Calu3 (cell line): ENCODE data around the gene HIPK1. TPM values are rescaled to one million over a fixed set of nuclear protein-coding genes. Genes with fewer than 3 reads are reported as not detected.

Source experiments
- BruUV-seq: library from RNA; stranded (reverse); fragments of 400-500 nt; replicated peaks from 2 replicates; lab custom pipeline; 2021; lab: Mats Ljungman, UMichigan
- CTCF ChIA-PET: fragments of 300-600 bp; sonication (Branson Sonifier 250); formaldehyde crosslinking; loops from one replicate; lab custom pipeline; 2022; ENCODE audit warnings: antibody characterized with exemption; lab: Charles Lee
- DNase-seq: peaks from one replicate; pipeline ENCODE4 v3.0.0; 2022
- H3K27ac Mint-ChIP-seq: one replicate; pipeline ENCODE4 v1.8.0; 2022; ENCODE audit warnings: mixed read lengths; ENCODE audit not compliant: unreplicated experiment
- H3K27me3 Mint-ChIP-seq: one replicate; pipeline ENCODE4 v1.8.0; 2022; ENCODE audit warnings: mixed read lengths; ENCODE audit not compliant: unreplicated experiment
- H3K36me3 Mint-ChIP-seq: one replicate; pipeline ENCODE4 v1.8.0; 2022; ENCODE audit warnings: mild to moderate bottlenecking, moderate library complexity, mixed read lengths; ENCODE audit not compliant: insufficient read depth, unreplicated experiment
- H3K4me1 Mint-ChIP-seq: one replicate; pipeline ENCODE4 v1.8.0; 2022; ENCODE audit warnings: mild to moderate bottlenecking, low read depth, mixed read lengths; ENCODE audit not compliant: unreplicated experiment
- H3K4me3 Mint-ChIP-seq: one replicate; pipeline ENCODE4 v1.8.0; 2022; ENCODE audit warnings: mild to moderate bottlenecking, low read depth, moderate library complexity, mixed read lengths; ENCODE audit not compliant: unreplicated experiment
- H3K9me3 Mint-ChIP-seq: one replicate; pipeline ENCODE4 v1.8.0; 2022; ENCODE audit warnings: low read depth, mixed read lengths; ENCODE audit not compliant: unreplicated experiment
- intact Hi-C: fragments of 100-400 bp; cut with micrococcal nuclease; formaldehyde crosslinking; loops from one replicate; pipeline ENCODE4 v1.10.0; 2022; ENCODE audit not compliant: unreplicated experiment
- total RNA-seq: library from RNA; stranded (reverse); gene quantifications from 2 replicates; pipeline ENCODE4 v1.2.3, GENCODE V29; 2022
- TF ChIP-seq, protein P1 (sequence below): fragments of 200-600 bp; IDR thresholded peaks from one replicate; pipeline ENCODE4 v1.8.0; 2022; ENCODE audit warnings: antibody characterized with exemption; ENCODE audit not compliant: unreplicated experiment

The HIPK1 gene
- total RNA-seq, 1 experiment from 2014 or later = 42.7 TPM

DNA sequence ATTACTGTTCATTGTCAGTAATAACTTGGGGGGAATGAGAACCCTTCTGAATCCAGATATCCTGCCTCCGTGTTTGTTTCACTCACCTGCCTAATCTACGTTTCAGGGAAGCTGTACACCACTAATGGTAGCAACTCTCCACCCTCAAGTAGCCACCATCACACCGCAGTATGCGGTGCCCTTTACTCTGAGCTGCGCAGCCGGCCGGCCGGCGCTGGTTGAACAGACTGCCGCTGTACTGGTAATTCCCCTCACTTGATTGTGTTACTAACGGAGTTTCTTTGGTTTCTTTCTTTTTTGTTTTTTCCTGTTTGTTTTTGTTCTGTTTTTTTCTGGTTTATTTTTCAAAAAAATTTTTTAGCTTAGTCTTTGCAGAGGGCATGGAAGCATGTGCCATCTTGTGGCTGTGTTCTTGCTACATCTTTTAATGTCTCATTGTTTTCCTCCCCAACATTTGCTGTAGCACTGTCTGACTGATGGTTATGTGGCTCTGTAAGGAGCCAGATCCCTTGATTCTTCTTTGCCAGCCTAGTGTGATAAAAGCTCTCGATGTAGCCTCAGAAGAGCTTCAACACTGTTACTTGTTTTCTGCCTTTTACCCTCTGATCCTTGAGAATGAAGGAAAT lies 34.3 kb downstream of the HIPK1 start:
- Mint-ChIP-seq H3K36me3 (peaks cover 19% of the 10 kb centered on the region), H3K9me3 (no peaks in the 10 kb centered on the region)
- intact Hi-C loops = no loop called here

DNA sequence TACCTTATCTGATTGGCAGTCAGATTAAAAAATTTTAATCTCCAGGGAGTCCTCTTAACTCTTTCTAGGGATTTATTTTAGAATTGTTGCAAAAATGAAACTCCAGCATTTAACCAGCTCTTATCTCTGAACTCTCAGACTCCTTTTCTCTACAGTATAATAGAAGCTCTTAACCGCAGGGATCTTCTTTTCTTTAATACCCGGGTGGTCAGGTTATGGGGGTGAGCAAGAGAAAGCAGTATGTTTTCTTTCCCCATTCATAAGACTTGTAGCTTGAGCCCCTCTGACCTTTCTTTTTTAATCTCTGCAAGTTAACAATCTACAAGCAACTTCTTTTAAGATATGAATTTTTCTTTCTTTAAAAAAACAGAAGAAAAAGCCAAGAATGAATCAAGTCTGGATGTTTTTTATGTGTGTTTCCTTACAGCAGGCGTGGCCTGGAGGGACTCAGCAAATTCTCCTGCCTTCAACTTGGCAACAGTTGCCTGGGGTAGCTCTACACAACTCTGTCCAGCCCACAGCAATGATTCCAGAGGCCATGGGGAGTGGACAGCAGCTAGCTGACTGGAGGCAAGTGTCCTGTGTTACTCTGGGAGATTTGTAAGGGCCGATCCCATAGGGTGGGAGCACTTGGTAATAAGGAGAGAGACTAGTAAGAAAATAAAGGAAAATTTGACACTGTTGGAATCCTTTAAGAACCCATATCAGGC lies 36.7 kb downstream of the HIPK1 start:
- TF ChIP-seq, protein P1, sequence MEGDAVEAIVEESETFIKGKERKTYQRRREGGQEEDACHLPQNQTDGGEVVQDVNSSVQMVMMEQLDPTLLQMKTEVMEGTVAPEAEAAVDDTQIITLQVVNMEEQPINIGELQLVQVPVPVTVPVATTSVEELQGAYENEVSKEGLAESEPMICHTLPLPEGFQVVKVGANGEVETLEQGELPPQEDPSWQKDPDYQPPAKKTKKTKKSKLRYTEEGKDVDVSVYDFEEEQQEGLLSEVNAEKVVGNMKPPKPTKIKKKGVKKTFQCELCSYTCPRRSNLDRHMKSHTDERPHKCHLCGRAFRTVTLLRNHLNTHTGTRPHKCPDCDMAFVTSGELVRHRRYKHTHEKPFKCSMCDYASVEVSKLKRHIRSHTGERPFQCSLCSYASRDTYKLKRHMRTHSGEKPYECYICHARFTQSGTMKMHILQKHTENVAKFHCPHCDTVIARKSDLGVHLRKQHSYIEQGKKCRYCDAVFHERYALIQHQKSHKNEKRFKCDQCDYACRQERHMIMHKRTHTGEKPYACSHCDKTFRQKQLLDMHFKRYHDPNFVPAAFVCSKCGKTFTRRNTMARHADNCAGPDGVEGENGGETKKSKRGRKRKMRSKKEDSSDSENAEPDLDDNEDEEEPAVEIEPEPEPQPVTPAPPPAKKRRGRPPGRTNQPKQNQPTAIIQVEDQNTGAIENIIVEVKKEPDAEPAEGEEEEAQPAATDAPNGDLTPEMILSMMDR = no peak
- CTCF ChIA-PET = no interaction called here

More for the DNA sequence above, 34.3 kb downstream of the HIPK1 start:
- no peaks in the 10 kb centered on the region for H3K4me1 Mint-ChIP-seq
- H3K27me3 Mint-ChIP-seq = no peaks in the 10 kb centered on the region
- CTCF ChIA-PET = no interaction called here
- TF ChIP-seq, protein P1 = no peak
- BruUV-seq = no TSS peak
- H3K4me3 Mint-ChIP-seq = no peak overlapping the region
- no peak overlapping the region for H3K27ac Mint-ChIP-seq
- no peak for DNase-seq

GRCh38 chr1:113972954-113973353 lies 43.8 kb downstream of the HIPK1 start:
- BruUV-seq = no TSS peak
- TF ChIP-seq, protein P1 = no peak
- DNase-seq = no peak
- no peaks in the 10 kb centered on the region for H3K9me3 Mint-ChIP-seq
- intact Hi-C loops = no loop called here
- H3K4me1 Mint-ChIP-seq = no peaks in the 10 kb centered on the region
- CTCF ChIA-PET = no interaction called here
- no peak overlapping the region for H3K4me3 Mint-ChIP-seq
- no peak overlapping the region for H3K27ac Mint-ChIP-seq
- H3K36me3 Mint-ChIP-seq = peaks cover 14% of the 10 kb centered on the region
- H3K27me3 Mint-ChIP-seq = no peaks in the 10 kb centered on the region

More for the DNA sequence above, 36.7 kb downstream of the HIPK1 start:
- BruUV-seq = no TSS peak
- intact Hi-C loops = no loop called here
- H3K4me3 Mint-ChIP-seq = no peak overlapping the region
- no peak for DNase-seq
- H3K9me3 Mint-ChIP-seq = no peaks in the 10 kb centered on the region
- peaks cover 29% of the 10 kb centered on the region for H3K36me3 Mint-ChIP-seq
- H3K27ac Mint-ChIP-seq = no peak overlapping the region
- no peaks in the 10 kb centered on the region for H3K4me1 Mint-ChIP-seq
- H3K27me3 Mint-ChIP-seq = no peaks in the 10 kb centered on the region

- no peak for DNase-seq
- CTCF ChIA-PET = no interaction called here
- BruUV-seq = no TSS peak
- H3K9me3 Mint-ChIP-seq = no peaks in the 10 kb centered on the region
- H3K27ac Mint-ChIP-seq = no peak overlapping the region
- H3K36me3 Mint-ChIP-seq = no peaks in the 10 kb centered on the region
- peaks cover 3% of the 10 kb centered on the region for H3K27me3 Mint-ChIP-seq
- H3K4me3 Mint-ChIP-seq = no peak overlapping the region
- intact Hi-C loops = no loop called here
- TF ChIP-seq, protein P1 = no peak
- peaks cover 8% of the 10 kb centered on the region for H3K4me1 Mint-ChIP-seq
Measured at GRCh38 chr1:113975211-113975895, 46.2 kb downstream of the HIPK1 start.
